ENCODE results near the gene EBLN2. TPM values are rescaled to one million over a fixed set of nuclear protein-coding genes. Genes with fewer than 3 reads are reported as not detected.

Gene EBLN2
- total RNA-seq, 1 donor from 2014 or later = 9.4 TPM

DNA sequence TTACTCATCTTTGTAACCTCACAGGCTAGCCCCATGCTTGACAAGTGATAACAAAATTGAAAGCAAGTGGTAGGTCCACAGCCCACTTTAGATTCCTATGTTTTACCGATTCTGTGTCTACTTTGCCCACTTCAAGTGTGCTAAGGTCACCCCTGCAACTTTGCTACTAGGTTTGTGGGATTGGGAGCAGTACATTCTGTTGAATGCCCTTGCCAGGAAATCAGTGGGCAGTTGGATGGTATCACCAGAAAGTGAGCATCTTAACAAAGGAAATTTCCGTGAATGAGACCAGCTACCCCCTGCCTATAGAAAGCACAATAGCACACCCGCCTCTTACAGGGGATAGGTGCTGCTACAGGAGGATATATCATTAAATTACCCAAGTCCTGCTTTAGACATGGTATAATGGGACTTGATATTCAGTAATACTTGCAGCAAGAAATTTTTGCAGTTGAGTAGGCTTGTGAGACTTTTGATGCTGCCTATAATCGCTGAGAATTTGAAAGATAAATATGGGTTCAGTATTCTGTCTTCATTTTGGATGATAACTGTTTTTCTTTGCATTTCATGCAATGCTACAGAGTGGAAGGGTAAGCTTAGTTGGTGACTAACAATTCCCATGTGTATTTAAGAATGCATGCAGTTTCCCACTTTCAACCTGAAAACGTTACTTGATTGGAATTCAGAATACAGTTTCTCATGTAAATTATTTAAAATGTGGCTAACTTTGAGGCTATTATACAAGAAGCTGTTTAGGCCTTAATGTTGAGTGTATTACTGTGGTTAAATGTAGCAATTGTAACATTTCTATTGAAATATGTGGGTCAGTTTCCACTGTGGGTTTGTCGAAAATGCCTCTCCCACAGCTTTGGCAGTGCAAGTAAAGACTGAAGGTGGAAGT is 9.5 kb downstream of the EBLN2 start:
- intact Hi-C loops (cut with micrococcal nuclease) = no loop called here
- POLR2A ChIA-PET = no interaction called here
- no peak for ATAC-seq (ENCODE audit: low read depth)

DNA sequence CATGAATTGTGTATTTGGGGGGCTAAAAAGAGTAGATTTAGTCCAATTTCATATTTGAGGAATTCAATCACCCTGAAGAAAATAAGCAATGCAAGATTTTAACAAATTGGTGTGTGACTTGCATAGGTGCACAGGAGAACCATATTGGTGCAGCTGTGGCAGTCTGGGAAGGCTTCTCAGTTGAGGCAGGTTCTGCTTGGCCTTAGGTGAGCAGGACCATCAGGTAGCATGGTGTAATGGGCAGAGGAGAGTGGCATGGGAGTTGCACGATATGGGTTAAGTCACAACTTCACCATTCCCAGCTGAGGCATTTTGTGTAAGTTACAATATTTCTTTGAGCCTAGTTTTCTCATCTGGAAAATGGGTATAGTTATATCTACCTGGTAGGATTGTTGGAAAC is 10.5 kb downstream of the EBLN2 start:
- ChIA-PET CTCF (no interaction called here), POLR2A (no interaction called here)
- TF ChIP-seq CTCF (IDR thresholded peaks at IDR 0.05) = no peak
- DNase-seq (no peak), ATAC-seq (ENCODE audit: low read depth) (no peak)
- no peaks in the 10 kb centered on the region for H3K9me3 Mint-ChIP-seq
- no peaks in the 10 kb centered on the region for H3K4me1 Mint-ChIP-seq
- H3K27me3 Mint-ChIP-seq = no peaks in the 10 kb centered on the region
- peaks cover 13% of the 10 kb centered on the region for H3K36me3 Mint-ChIP-seq (ENCODE audit: low read depth)
- intact Hi-C loops (cut with micrococcal nuclease) = no loop called here
- H3K27ac Mint-ChIP-seq = no peak overlapping the region
- no peak overlapping the region for H3K4me3 Mint-ChIP-seq

More for the DNA sequence above, 9.5 kb downstream of the EBLN2 start:
- H3K36me3 Mint-ChIP-seq (ENCODE audit: low read depth) = peaks cover 19% of the 10 kb centered on the region
- no peak for DNase-seq
- no peak for TF ChIP-seq CTCF (IDR thresholded peaks at IDR 0.05)
- CTCF ChIA-PET = no interaction called here
- no peaks in the 10 kb centered on the region for H3K9me3 Mint-ChIP-seq
- no peaks in the 10 kb centered on the region for H3K27me3 Mint-ChIP-seq
- H3K4me3 Mint-ChIP-seq = no peak overlapping the region
- H3K4me1 Mint-ChIP-seq = no peaks in the 10 kb centered on the region
- no peak overlapping the region for H3K27ac Mint-ChIP-seq

- no peak for DNase-seq
- intact Hi-C loops (cut with micrococcal nuclease) = no loop called here
- no peak for ATAC-seq (ENCODE audit: low read depth)
- H3K4me3 Mint-ChIP-seq = no peak overlapping the region
- no peak overlapping the region for H3K27ac Mint-ChIP-seq
- POLR2A ChIA-PET = no interaction called here
- H3K4me1 Mint-ChIP-seq = no peaks in the 10 kb centered on the region
- peaks cover 10% of the 10 kb centered on the region for H3K36me3 Mint-ChIP-seq (ENCODE audit: low read depth)
- no peak for TF ChIP-seq CTCF (IDR thresholded peaks at IDR 0.05)
- CTCF ChIA-PET = interaction anchor here (1.0 kb wide), 1 partner anchor 17 kb away, joined by 3 read pairs; no protein-coding TSS in a partner anchor
- no peaks in the 10 kb centered on the region for H3K27me3 Mint-ChIP-seq
- no peaks in the 10 kb centered on the region for H3K9me3 Mint-ChIP-seq
Measured at GRCh38 chr3:73072634-73073033, 11.2 kb downstream of the EBLN2 start.

DNA sequence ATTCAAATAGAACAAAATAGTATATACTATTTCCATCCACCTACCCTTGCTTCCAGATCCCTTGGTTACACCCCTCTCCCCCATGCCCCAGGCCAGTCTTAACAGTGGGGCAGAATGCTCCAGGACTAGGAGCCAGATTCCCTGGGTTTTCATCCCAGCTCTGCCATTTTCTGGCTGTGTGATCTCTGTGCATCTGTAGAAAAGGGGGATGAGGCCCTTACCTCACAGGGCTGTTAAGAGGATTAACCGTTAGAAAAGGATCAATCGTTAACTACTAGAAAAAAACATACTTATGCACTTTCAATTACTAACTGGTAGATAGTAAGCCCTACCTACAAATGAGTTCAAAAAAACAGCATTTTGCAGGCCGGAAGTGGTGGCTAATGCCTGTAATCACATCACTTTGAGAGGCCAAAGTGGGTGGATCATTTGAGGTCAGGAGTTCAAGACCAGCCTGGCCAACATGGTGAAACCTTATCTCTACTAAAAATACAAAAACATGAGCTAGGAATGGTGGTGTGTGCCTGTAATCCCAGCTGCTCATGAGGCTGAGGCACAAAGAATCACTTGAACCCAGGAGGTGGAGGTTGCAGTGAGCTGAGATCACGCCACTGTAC is 11.7 kb downstream of the EBLN2 start:
- Mint-ChIP-seq H3K4me1 (no peaks in the 10 kb centered on the region), H3K36me3 (ENCODE audit: low read depth) (peaks cover 6% of the 10 kb centered on the region), H3K27ac (no peak overlapping the region), H3K27me3 (no peaks in the 10 kb centered on the region), H3K9me3 (no peaks in the 10 kb centered on the region), H3K4me3 (no peak overlapping the region)
- DNase-seq (no peak), ATAC-seq (ENCODE audit: low read depth) (no peak)
- POLR2A ChIA-PET = no interaction called here
- TF ChIP-seq CTCF (IDR thresholded peaks at IDR 0.05) = no peak
- CTCF ChIA-PET = interaction anchor here (1.0 kb wide), 1 partner anchor 18 kb away, joined by 3 read pairs; no protein-coding TSS in a partner anchor
- intact Hi-C loops (cut with micrococcal nuclease) = no loop called here

GRCh38 chr3:73074781-73075180 is 13.3 kb downstream of the EBLN2 start:
- H3K27ac Mint-ChIP-seq = no peak overlapping the region
- H3K9me3 Mint-ChIP-seq = no peaks in the 10 kb centered on the region
- ChIA-PET POLR2A (no interaction called here), CTCF (no interaction called here)
- H3K36me3 Mint-ChIP-seq (ENCODE audit: low read depth) = no peaks in the 10 kb centered on the region
- no peaks in the 10 kb centered on the region for H3K4me1 Mint-ChIP-seq
- no peak for ATAC-seq (ENCODE audit: low read depth)
- no peak for DNase-seq
- H3K27me3 Mint-ChIP-seq = no peaks in the 10 kb centered on the region
- H3K4me3 Mint-ChIP-seq = no peak overlapping the region
- intact Hi-C loops (cut with micrococcal nuclease) = no loop called here
- TF ChIP-seq CTCF (IDR thresholded peaks at IDR 0.05) = no peak
